ENCODE data around the gene GPC6. TPM values are rescaled to one million over a fixed set of nuclear protein-coding genes. Genes with fewer than 3 reads are reported as not detected.

GPC6 gene
- total and polyA plus RNA-seq, 2 donors (not counting 3 experiments of a cell fraction or from before 2014, with no cell fraction given), result 0.01 TPM; not detected in 1

GRCh38 chr13:94093652-94094315 lies 867.2 kb downstream of the GPC6 start:
- no peaks in the 10 kb centered on the region for H3K36me3 ChIP-seq (ENCODE audit: control insufficient read depth in 2 of 2, extremely low read depth in 1 of 2, insufficient read depth in 2 of 2, low read length in 2 of 2)
- H3K4me3 ChIP-seq (replicated peaks in 1 of 3; ENCODE audit: insufficient read depth in 1 of 3, low read depth in 1 of 3, low read length in 3 of 3), result no peak overlapping the region
- H3K27me3 ChIP-seq (ENCODE audit: control insufficient read depth in 2 of 2, insufficient read depth in 2 of 2, low read length in 2 of 2), result no peaks in the 10 kb centered on the region
- no peak overlapping the region for H3K27ac ChIP-seq (ENCODE audit: insufficient read depth, low read depth, low read length)
- H3K79me2 ChIP-seq (ENCODE audit: control insufficient read depth, insufficient read depth, low read length), result no peaks in the 10 kb centered on the region
- no peaks in the 10 kb centered on the region for H3K4me1 ChIP-seq (ENCODE audit: control insufficient read depth, extremely low read depth, insufficient read depth, low read length)
- POLR2A ChIA-PET, result no interaction called here
- H3K9me1 ChIP-seq (replicated peaks; ENCODE audit: control insufficient read depth, extremely low read depth, insufficient read depth, low read length), result no peaks in the 10 kb centered on the region
- no peak overlapping the region for H2AFZ ChIP-seq (ENCODE audit: low read depth, low read length)
- H3K9ac ChIP-seq (replicated peaks; ENCODE audit: extremely low read depth, insufficient read depth, low read length), result no peak overlapping the region
- no peak for DNase-seq (ENCODE audit: low read depth, low spot score)
- no peak for FAIRE-seq
- intact Hi-C loops (cut with micrococcal nuclease), result no loop called here
- dilution Hi-C loops (cut with MboI; ENCODE audit: extremely low pct_ligation_motif_present, low sequenced_read_pairs), result no loop called here
- CTCF ChIA-PET, result no interaction called here
- TF ChIP-seq CTCF (IDR thresholded peaks at IDR 0.05; ENCODE audit: extremely low read depth in 1 of 2, insufficient read depth in 1 of 2, low read depth in 1 of 2, low read length in 2 of 2) (no peak), POLR2A (IDR thresholded peaks at IDR 0.05; ENCODE audit: low read depth, low read length) (no peak), GATA2 (IDR thresholded peaks at IDR 0.05; ENCODE audit: insufficient read depth, insufficient read length, low read depth, low read length) (no peak), MAX (IDR thresholded peaks at IDR 0.05; ENCODE audit: insufficient read depth, insufficient read length) (no peak), JUN (IDR thresholded peaks at IDR 0.05; ENCODE audit: borderline replicate concordance, insufficient read depth, insufficient read length, low read depth) (no peak), MYC (IDR thresholded peaks at IDR 0.05; ENCODE audit: low read depth, low read length) (no peak), POLR2AphosphoS5 (IDR thresholded peaks at IDR 0.05; ENCODE audit: insufficient read depth, low read depth, low read length) (no peak)
- H4K20me1 ChIP-seq (replicated peaks; ENCODE audit: control insufficient read depth, extremely low read depth, insufficient read depth, low read length), result no peaks in the 10 kb centered on the region
- no TSS peak for BruUV-seq (replicated peaks)
- H3K4me2 ChIP-seq (ENCODE audit: insufficient read depth, low read length), result no peak overlapping the region
- H3K9me3 ChIP-seq (replicated peaks; ENCODE audit: control insufficient read depth, insufficient read depth, low read length), result no peaks in the 10 kb centered on the region

Data from endothelial cell of umbilical vein (primary cell).